Nephron progenitor cell (in vitro differentiated cells): ENCODE data around the gene NMNAT2.
"Not testable (repeated sequence)": the region's sequence is repeated elsewhere in the genome, so short reads cannot be mapped to it uniquely, and the experiment has no call there.

Experiments used
- DNase-seq: peaks from one replicate; pipeline ENCODE4 v3.0.0; 2021
- H3K27ac Mint-ChIP-seq: 2 replicates; pipeline ENCODE4 v1.8.0; 2021; ENCODE audit warnings: mild to moderate bottlenecking, moderate library complexity, mixed read lengths
- H3K27me3 Mint-ChIP-seq: 2 replicates; pipeline ENCODE4 v1.8.0; 2021; ENCODE audit warnings: mild to moderate bottlenecking, low read depth, mixed read lengths; ENCODE audit not compliant: poor library complexity
- H3K36me3 Mint-ChIP-seq: 2 replicates; pipeline ENCODE4 v1.8.0; 2021; ENCODE audit warnings: low read depth, mixed read lengths
- H3K4me1 Mint-ChIP-seq: 2 replicates; pipeline ENCODE4 v1.8.0; 2021; ENCODE audit warnings: mixed read lengths
- H3K4me3 Mint-ChIP-seq: 2 replicates; pipeline ENCODE4 v1.8.0; 2021; ENCODE audit warnings: mild to moderate bottlenecking, moderate library complexity, mixed read lengths
- H3K9me3 Mint-ChIP-seq: 2 replicates; pipeline ENCODE4 v1.8.0; 2021; ENCODE audit warnings: mild to moderate bottlenecking, moderate library complexity, mixed read lengths
- CTCF ChIP-seq: fragments of 200-600 bp; sonication (generic); IDR thresholded peaks from 2 replicates; pipeline ENCODE4 v1.5.0; 2021; ENCODE audit warnings: antibody characterized with exemption

The NMNAT2 gene

DNA sequence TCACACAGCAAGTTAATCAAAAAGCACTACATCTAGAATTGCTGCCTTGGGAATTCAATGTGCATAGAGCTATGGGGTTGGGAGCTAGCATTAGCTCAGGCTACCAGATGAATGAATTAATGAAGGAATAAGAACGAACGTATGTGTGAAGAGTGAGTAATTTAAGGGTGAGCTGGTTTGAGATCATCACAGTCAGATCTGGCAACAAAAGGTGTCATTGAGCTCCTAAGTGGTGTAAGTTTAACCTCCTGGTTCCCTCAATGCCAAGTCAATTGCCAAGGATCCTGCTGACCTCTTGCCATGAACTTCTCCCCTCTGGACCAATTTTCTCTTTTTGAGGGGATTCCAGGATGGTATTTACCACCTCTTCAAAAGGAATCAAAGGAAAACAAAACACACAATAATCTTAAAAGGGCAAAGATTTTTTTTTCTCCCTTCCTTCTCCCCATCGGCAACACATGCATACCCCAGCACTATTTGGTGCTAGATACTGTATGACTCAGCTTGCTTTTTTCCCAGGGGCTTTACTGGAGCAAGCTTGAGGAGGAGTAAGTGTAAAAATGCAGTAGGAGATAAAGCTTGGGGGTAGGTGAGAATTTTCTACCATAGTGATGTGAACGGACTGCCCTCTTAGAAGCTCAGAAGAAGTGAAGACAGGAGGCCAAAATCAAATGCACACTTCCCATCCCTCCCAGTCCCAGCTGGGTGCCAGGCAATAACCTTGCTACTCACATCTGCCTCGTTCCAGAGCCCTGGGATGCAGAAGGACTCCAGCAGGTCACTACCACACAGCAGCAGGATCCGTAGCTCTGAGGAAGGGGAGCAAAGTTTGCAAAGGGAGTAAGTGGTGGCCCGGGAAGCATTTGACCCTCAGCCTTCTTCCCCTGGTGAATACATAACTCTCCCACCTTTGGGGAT is 140.1 kb downstream of the NMNAT2 start:
- Mint-ChIP-seq H3K27ac (peak overlapping the region; percentile 97), H3K27me3 (peaks cover 4% of the 10 kb centered on the region), H3K9me3 (no peaks in the 10 kb centered on the region), H3K4me1 (peaks cover 81% of the 10 kb centered on the region), H3K4me3 (peak overlapping the region; percentile 65), H3K36me3 (no peaks in the 10 kb centered on the region)
- no peak for DNase-seq
- no peak for TF ChIP-seq CTCF

GRCh38 chr1:183276386-183277080 is 141.6 kb downstream of the NMNAT2 start:
- Mint-ChIP-seq H3K4me1 (peaks cover 82% of the 10 kb centered on the region), H3K4me3 (peak overlapping the region; percentile 49), H3K27ac (peak overlapping the region; percentile 96), H3K36me3 (no peaks in the 10 kb centered on the region), H3K27me3 (peaks cover 4% of the 10 kb centered on the region), H3K9me3 (no peaks in the 10 kb centered on the region)
- DNase-seq, result peak; percentile 67
- no peak for TF ChIP-seq CTCF

DNA sequence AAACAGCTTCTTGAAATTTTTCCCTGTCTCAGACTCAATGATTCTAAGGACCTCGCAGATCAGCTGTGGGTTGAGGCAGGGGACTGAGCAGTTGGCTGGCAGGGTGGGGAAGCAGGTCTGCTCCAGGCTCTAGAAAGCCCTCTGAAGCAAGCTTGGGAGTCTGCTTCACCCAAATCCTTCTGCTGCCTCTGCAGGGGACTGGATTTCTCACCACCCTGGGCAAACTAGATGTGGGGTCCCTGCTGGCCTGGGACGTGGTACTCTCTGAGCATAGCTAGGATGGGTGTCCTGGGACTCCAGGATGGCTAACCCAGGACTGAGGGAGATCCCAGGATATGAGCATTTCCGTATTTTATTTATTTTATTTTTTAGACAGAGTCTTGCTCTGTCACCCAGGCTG is 142.9 kb downstream of the NMNAT2 start:
- no peak for DNase-seq
- H3K4me1 Mint-ChIP-seq, result peaks cover 85% of the 10 kb centered on the region
- H3K4me3 Mint-ChIP-seq, result no peak overlapping the region
- no peaks in the 10 kb centered on the region for H3K36me3 Mint-ChIP-seq
- no peak overlapping the region for H3K27ac Mint-ChIP-seq
- H3K9me3 Mint-ChIP-seq, result no peaks in the 10 kb centered on the region
- no peaks in the 10 kb centered on the region for H3K27me3 Mint-ChIP-seq
- no peak for TF ChIP-seq CTCF

DNA sequence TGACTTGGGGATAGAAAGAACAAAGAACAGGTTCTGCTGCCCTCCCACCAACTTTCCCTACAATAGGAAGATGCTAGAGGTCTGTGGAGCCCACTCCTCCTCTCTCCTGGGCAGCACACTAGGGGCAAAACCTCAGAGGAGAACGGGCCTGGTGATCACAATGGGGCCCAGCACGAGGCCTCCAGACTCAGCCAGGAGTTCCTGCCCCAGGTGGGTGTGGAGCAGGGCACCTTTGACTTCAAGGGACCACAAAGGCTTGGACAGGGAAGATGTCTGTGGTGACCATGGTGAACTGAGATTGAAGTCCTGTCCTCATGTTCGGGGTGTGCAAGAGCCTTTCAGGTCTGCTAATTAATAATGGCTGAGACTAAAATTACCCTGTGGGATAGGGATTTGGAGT is 143.3 kb downstream of the NMNAT2 start:
- no peak for TF ChIP-seq CTCF
- Mint-ChIP-seq H3K9me3 (no peaks in the 10 kb centered on the region), H3K27ac (no peak overlapping the region), H3K4me1 (peaks cover 87% of the 10 kb centered on the region), H3K36me3 (no peaks in the 10 kb centered on the region), H3K4me3 (no peak overlapping the region), H3K27me3 (no peaks in the 10 kb centered on the region)
- no peak for DNase-seq

DNA sequence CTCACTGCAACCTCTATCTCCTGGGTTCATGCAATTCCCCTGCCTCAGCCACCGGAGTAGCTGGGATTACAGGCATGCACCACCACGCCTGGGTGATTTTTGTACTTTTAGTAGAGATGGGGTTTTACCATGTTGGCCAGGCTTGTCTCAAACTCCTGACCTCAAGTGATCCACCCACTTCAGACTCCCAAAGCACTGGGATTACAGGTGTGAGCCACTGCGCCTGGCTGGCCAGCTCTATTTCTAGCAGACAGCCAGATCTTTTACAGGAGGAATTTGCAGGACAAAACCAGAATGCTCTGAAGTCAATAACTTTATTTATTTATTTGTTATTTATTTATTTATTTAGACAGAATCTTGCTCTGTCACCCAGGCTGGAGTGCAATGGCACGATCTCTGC is 144.2 kb downstream of the NMNAT2 start:
- H3K36me3 Mint-ChIP-seq, DNase-seq, H3K9me3 Mint-ChIP-seq, H3K4me3 Mint-ChIP-seq, H3K27ac Mint-ChIP-seq, H3K27me3 Mint-ChIP-seq: not testable (repeated sequence)
- peaks cover 78% of the 10 kb centered on the region for H3K4me1 Mint-ChIP-seq

DNA sequence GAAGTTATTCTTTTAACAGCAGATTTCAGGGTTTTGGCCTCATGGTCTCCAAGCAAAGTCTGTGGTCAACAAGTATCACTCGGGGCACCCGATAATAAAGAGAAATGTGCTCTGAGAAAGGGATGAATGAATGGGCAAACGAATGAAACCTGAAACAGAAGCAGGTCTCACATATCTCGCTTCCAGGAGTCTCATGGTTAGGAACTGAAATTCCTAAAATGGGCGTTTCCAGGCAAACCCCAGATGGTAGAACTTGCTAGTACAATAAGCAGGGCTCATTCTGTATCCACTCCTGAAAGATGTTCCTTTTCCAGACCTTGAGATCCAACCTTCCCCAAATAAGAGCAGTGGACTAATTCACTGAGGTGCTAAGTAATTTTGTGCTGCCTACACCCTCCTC is 144.9 kb downstream of the NMNAT2 start:
- DNase-seq, result no peak
- H3K4me1 Mint-ChIP-seq, result peaks cover 73% of the 10 kb centered on the region
- H3K9me3 Mint-ChIP-seq, result no peaks in the 10 kb centered on the region
- H3K4me3 Mint-ChIP-seq, result no peak overlapping the region
- H3K36me3 Mint-ChIP-seq, result peaks cover 2% of the 10 kb centered on the region
- H3K27me3 Mint-ChIP-seq, result no peaks in the 10 kb centered on the region
- TF ChIP-seq CTCF, result no peak
- peak overlapping the region; percentile 23 for H3K27ac Mint-ChIP-seq
